ENCODE data around the gene ATP7A.
"Not testable (repeated sequence)": the region's sequence is repeated elsewhere in the genome, so short reads cannot be mapped to it uniquely, and the experiment has no call there.

ATP7A gene

DNA sequence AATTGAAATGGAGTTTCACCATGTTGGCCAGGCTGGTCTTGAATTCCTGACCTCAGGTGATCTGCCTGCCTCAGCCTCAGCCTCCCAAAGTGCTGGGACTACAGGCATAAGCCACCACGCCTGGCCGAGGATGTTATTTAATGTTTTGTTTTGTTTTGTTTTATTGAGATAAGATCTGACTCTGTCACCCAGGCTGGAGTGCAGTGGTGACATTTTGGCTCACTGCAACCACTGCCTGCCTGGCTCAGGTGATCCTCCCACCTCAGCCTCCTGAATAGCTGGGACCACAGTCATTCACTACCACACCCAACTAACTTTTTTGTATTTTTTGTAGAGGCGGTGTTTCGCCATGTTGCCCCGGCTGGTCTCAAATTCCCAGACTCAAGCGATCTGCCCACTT, 34.5 kb downstream of the ATP7A start:
- not testable (repeated sequence) for DNase-seq (ENCODE audit: low read depth in 2 of 2)

DNA sequence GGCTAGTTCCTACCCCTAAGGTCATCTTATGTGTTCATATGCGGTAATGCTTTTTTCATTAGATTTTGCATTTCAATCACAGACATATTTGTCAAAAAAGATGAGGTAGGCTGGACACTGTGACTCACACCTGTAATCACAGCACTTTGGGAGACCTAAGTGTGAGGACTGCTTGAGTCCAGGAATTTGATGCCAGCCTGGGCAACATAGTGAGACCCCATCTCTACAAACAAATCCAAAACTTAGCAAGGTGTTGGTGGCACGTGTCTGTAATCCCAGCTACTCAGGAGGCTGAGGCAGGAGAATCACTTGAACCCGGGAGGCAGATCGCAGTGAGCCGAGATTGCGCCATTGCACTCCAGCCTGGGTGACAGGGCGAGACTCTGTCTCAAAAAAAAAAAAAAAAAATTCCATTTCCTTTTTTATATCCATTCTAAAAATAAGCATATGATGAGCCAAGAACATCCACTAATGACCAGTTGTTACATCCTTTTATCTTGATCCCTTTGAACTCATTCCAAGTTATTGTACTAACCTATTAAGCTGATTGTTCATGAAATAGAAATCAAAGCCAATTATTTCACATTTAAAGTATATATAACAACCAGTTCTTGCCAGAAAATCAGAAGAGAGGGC, 35.5 kb downstream of the ATP7A start:
- no peak for DNase-seq (ENCODE audit: low read depth in 2 of 2)

- no peak for DNase-seq (ENCODE audit: low read depth in 2 of 2)
Observed at GRCh38 chrX:77946571-77946970, 36.1 kb downstream of the ATP7A start.

DNA sequence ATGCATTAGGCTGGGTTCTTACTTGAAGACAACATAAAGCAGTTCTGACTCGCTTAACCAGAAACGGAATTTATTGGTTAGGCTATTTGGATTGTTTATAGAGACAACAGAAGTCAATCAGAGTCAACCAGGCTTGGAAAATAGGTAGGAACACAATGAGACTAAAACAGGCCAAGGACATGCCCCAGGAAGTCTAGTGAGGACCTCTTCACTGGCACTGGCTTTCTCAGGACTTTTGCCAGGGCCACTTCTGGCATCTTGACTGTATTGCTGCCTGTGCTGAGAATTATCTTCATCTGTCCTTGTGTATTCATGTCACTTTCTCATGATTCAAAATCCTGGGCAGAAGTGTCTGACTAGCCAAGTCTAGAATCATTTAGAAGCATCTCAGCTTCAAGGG, 39.3 kb downstream of the ATP7A start:
- DNase-seq (ENCODE audit: low read depth in 2 of 2) = no peak

DNA sequence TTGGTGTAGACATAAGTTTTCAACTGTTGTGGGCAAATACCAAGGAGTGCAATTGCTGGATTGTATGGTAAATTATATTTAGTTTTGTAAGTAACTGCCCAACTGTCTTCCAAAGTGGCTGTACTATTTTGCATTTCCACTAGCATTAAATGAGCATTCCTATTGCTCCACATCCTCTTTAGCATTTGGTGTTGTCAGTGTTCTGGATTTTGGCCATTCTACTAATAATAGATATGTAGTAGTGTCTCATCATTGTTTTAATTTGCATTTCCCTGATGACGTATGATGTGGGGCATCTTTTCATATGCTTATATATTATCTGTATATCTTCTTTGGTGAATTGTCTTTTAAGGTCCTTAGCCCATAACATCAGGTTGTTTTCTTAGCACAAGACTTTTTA, 41.7 kb downstream of the ATP7A start:
- no peak for DNase-seq (ENCODE audit: low read depth in 2 of 2)

DNA sequence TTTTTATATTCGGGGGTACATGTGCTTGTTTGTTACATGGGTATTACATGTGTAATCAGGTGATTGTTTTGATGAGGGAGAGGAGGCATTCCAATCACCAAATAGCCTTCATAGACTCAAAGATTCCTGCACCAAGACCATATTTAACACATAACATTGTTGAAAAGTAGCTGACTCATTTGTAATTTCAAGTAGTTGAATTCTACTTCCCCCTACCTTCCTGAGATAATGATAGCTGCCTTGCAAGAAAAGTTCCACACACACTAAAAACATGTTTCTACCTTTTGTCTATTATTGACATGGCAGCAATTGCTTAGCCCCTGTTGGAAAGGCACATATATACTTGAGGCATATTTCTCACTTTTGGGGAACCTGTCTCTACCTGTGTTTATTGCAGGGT, 42.8 kb downstream of the ATP7A start:
- no peak for DNase-seq (ENCODE audit: low read depth in 2 of 2)

DNA sequence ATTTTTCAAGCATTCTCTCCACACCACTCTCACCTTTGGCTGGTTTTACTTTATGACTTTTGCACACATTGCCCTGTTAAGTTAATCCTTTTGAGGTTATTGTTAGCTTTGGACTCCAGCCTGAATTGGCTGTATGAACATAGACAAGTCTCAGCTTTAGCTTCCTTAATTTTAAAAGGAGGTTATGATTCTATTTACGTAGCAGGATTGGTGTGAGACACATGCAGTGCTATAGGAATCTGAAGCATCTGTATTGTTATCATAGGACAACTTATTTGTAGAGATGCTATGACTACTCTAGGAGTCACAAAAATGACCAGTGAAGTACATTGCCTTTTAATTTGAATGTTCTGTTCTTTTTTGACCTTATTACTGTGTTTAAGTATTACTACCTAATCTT, 43.2 kb downstream of the ATP7A start:
- DNase-seq (ENCODE audit: low read depth in 2 of 2) = no peak

DNA sequence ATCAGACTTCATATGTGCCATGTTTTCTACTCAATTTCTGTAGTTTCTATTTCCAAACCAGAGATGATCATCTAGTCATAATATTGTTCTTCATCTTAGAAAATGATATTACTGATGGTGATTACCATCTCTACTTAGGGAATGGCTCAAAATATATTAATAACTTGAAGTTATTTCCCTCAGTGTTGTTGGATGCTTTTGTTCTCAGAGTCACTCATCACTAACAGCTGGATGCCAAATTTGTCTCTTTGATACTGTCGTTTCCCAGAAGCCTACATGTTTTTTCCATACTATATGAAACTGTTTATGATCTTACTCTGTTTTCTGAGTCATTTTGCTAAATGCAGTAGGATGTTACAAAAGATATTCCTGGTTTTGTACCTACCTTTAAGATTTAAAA, 50.1 kb downstream of the ATP7A start:
- no peak for DNase-seq (ENCODE audit: low read depth in 2 of 2)

GRCh38 chrX:77961063-77961462, 50.6 kb downstream of the ATP7A start:
- DNase-seq (ENCODE audit: low read depth in 2 of 2) = no peak

DNA sequence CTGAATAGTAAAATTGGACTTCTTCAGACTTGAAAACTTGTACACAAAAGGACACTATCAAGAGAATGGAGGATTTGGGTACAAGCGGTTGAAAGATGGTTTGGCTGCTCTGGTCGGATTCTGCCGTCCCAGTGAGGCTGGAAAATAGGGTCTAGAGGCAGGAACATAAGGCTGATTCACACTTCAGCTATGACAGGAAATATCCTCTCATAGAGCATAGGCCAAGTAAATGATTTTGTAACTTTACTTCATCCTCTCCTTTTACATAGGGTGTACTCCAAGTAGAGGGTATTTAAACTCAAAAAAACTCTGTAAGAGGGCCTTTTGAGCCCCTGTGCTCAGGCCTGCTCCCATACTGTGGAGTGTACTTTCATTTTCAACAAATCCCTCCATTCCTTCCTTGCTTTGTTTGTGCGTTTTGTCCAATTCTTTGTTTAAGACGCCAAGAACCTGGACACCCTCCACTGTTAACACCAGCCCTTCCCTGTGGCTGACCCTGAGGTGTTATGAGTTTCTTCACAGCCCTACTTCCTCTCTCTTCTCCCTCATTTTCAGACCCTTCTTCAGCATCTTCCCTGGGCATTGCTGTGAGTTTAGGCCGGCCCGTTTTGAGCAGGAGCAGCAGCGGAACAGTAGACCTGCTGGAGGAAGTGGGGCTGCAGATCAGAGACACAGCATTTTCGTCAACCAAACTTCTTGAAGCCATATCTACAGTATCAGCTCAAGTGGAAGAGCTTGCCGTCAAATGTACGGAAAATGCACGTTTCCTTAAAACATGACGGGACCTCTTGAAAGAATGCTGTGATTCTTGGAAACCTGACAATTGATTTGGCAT, 51.8 kb downstream of the ATP7A start:
- DNase-seq (ENCODE audit: low read depth in 2 of 2) = no peak

DNA sequence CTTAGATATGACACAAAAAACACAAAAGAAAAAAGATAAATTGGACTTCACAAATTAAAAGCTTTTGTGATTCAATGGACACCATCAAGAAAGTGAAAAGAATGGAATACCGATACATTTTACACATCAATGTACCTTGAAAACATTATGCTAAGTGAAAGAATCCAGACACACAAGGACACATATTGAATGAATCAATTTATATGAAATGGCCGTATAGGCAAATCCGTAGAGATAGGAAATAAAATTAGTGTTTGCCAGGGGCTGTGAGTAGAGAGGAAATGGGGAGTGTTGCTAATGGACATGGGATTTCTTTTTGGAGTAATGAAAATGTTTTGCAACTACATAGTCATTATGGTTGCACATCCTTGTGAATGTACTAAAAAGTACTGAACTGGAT, 55.9 kb downstream of the ATP7A start:
- no peak for DNase-seq (ENCODE audit: low read depth in 2 of 2)

DNA sequence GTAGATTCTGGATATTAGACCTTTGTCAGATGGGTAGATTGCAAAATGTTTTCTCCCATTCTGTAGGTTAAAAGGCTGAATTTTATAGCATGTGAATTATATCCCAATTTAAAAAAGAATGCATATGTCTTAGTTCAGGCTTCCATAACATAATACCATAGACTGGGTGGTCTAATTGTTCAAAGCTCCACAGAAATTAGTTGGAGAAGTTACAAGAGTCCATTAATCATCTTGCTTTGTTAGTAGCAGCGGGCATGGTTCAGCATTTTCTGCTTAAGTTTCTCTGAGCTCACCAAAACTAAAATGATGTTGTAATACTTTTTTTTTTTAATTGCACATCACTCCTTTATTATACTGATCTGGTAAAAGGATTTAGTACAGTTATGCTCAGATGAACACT, 57.1 kb downstream of the ATP7A start:
- no peak for DNase-seq (ENCODE audit: low read depth in 2 of 2)

DNA sequence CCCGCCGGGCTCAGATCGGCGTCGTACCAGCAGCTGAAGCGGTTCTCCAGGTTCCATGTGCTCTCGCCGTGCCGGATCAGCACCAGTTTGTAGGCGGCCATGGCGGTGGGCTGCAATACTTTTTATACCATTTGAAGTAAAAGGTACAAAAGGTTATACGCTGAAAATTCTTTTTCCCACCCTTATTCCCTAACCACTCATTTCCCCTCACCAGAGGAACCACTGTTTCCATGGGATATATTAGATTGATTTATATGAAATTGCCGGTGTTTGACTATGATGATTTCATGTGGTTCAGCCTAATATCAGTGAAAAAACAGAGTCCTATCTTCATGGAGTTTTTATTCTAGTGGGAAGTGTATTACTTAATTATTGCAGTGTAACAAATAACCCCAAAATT, 59.0 kb downstream of the ATP7A start, which contains the start of gene PGAM4:
Gene PGAM4, minus strand, starts transcription at position 101 of the 400 bp plus-strand sequence. Its CDS starts 0 bp downstream, at position 101.
- no peak for DNase-seq (ENCODE audit: low read depth in 2 of 2)

DNA sequence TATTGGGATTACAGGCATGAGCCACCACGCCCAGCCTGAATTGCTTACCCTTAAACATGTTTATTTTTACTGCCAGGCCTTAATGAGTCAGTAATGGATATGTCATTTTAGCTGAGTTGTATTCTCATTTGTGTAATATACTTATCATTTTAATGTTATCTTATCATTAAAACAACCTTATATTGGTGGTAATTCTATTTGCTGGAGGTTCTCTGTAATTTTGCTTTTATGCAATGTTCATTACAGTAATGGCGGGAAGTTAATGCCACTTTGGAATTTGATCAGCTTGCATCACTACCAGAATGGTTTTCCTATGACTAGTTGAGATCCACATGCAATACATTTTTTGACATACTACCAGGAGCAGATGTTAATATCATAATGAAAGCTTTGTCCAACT, 65.3 kb downstream of the ATP7A start:
- no peak for DNase-seq (ENCODE audit: low read depth in 2 of 2)

DNA sequence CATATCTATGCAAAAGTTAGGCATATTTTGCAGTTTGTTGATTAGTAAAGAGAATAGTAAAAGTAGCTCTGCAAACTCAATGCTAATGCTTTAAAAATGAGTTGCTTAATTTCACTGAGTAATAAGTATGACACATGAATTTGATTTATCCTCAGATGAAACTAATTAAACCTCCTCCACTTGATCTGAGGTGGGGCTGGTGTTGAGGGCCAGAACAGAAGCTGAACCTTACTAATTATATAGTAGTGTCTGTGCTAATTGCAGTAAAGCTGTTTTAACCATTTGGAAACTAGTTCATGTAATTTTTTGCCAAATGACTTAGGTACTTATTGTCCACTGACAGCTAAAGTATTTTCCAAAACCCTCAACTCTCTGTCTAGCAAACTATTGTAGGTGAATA, 66.6 kb downstream of the ATP7A start:
- DNase-seq (ENCODE audit: low read depth in 2 of 2) = no peak

GRCh38 chrX:77977518-77977917, 67.0 kb downstream of the ATP7A start:
- no peak for DNase-seq (ENCODE audit: low read depth in 2 of 2)

DNA sequence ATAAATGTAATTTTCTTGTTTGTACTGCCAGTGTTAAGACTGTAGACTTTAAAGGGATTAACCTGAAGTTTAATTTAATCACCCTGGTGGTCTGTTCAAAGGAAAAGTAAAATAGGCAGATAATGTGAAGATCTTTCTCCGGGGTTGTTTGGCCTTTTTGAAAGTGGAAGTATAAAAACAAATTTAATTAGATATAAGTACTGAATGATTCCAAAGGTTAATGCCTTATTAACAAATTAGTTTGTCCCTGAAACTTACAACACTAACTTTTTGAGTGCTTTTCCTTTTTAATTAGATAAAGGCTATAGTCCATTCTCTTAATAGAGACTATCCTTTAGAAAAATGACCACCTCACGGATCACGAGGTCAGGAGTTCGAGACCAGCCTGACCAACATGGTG, 69.4 kb downstream of the ATP7A start:
- no peak for DNase-seq (ENCODE audit: low read depth in 2 of 2)

DNA sequence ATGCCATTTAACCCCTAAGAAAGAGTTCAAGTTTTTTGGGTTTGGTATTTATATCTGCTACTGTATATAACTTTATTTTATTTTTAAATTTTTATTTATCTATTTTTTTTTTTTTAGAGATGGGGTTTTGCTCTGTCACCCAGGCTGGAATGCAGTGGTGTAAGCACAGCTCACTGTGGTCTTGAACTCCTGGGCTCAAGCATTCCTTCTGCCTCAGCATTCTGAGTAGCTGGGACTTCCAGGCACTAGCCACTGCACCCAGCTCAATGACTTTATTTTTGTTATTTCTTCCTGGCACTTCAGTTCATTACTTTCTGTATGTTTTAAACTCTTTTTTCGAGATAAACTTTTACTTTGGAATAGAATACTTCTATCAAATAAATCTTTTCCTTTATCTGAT, 101.4 kb downstream of the ATP7A start:
- no peak for DNase-seq (ENCODE audit: low read depth in 2 of 2)

DNA sequence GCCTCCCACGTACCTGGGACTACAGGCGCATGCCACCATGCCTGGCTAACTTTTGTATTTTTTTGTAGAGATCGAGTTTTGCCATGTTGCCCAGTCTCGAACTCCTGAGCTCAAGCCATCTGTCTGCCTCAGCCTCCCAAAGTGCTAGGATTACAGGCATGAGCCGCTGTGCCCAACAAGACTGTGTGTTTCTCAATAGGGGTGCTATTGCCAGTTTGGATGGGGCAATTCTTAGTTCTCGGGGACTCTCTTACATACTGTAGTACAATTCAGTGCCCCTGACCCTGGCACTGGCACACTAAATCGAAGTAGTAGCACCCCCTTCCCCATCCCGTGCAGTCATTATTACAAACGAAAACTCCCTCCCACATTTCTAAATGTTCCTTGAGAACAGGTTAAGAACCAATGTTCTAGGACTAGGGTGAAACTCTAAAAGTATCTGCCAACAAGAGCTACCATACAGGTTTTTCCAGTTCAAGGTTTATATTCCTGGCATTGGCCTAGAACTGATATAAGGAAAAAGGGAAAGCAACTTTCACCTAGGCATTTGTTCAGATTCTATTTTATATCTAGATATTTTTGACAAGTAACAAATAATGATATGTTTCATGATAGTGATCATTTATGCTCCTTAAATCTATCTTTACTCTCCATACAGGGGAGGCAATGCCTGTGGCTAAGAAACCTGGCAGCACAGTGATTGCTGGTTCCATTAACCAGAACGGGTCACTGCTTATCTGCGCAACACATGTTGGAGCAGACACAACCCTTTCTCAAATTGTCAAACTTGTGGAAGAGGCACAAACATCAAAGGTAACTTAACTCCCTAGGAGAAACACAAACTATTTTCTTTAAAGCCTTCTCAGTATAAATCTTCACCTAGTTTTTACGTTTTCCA, 109.3 kb downstream of the ATP7A start:
- no peak for DNase-seq (ENCODE audit: low read depth in 2 of 2)

DNA sequence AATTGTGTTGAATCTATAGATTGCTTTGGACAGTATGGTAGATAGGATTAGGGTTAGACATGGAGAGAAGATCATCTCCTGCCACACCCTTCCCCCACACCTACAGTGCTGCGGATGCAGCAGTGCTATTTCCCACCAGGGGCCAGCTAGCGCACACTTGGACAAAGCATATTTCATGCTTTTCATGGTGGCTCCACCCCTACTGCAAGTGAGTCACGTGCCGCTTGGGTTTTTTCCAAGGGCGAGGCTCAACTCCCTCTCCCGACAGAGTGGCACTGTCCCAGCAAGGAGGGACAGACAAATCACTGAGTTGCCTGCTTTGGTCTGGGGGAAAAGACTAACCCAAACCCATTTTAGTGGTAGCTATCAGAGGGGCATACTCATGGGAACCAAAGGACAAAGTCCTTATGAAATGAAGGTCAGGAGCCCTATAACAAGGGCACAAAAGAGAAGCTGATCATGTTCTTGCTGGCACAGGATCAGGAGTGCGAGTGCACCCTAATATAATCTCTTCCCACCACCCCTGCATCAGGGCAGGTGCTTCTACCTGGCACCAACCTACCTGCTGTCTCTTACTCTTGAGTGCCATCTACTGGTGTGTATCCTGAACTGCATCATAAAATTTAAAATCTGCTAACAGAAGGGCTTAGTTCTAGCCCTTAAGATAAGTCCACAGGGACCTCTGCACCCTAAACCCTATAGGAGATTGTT, 114.0 kb downstream of the ATP7A start:
- no peak for DNase-seq (ENCODE audit: low read depth in 2 of 2)

DNA sequence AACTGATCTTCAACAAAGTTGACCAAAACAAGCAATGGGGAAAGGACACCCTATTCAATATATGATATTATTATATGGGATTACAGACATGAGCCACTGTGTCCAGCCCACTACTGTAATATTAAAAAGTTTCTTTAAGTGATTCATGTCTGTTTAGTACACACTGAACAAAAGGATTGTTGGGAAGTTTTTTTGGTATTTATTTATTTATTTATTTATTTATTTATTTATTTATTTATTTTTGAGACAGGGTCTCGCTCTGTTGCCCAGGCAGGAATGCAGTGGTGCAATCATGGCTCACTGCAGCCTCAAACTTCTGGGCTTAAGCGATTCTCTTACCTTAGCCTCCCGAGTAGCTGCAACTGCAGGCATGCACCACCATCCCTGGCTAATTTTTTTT, 117.3 kb downstream of the ATP7A start:
- DNase-seq (ENCODE audit: low read depth in 2 of 2) = no peak

GRCh38 chrX:78029663-78030062, 119.2 kb downstream of the ATP7A start:
- no peak for DNase-seq (ENCODE audit: low read depth in 2 of 2)
